Activated CD8-positive, alpha-beta memory T cell treated with anti-CD3 and anti-CD28 coated beads, Interleukin-2, amount 50 U/mL, for 1 hour (primary cell): ENCODE data around the gene ETF1.

ENCODE experiments used
- DNase-seq: peaks from one replicate; pipeline ENCODE4 v3.0.0-alpha.2; 2020; ENCODE audit errors: extremely low read depth

ETF1 gene

DNA sequence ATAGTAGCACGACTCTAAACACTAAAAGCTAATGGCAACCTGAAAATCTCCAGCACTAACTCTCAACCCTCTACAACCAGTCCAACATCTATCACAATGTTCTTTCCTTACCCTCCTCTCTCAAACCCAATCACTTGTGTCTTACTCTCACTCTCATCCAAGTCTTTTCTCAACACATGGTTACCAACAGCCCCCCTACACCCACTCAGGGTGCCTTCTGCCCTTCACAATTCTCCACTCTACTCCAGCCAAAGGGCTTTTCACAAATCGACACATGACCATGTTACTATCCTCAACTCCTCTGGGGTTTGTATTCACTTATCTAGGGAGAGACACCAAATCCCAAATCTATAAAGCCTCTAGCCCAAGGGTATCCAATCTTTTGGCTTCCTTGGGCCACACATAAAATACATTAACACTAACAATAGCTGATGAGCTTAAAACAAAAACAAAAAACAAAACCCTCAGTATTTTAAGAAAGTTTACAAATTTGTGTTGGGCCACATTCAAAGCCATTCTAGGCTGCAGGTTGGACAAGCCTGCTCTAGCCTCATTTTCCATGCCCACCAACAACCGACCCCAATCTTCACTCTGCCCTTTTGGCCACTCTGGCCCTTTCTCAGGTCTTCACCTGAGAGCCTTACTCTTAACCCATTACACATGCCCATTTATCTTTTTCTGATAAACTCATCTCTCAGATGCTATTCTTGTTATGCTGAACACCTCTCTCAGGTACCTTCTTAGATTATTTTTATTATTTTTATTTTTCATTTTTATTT, 20.5 kb upstream of the ETF1 start:
- no peak for DNase-seq

DNA sequence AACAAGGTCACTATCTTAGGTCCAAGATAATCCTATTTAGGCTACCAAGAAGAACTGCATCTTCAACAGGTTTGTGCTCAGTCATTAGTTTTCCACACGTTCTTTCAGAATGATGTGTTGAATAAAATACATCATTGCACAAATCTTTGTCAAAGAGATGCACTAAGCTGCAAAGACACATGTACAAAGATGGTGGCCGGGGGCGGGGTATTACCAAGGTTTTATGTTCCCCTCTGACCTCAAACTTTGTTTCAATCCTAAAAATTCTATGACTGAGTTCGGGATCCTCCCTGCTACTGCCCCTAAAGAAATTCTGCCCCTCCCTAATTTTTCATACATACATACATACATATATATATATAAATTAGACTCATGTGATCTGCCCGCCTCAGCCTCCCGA, 17.9 kb upstream of the ETF1 start:
- no peak for DNase-seq

DNA sequence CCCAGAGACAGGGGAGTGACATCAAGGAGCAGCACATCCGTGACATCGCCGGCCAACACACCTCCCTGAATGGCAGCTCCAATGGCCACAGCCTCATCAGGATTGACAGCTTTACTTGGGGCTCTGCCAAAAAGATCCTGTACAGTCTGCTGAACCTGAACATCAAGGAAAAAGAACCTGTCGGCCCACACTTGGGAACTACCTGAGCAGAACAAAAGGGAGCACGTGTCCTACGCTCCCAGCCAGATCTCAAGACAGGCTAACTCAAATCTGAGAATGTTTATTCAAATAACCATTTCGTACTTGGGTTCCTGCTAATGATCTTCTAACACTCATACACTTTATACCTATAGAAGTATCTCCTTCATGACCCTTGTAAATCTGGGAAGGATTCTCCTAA, 16.9 kb upstream of the ETF1 start:
- DNase-seq = no peak

DNA sequence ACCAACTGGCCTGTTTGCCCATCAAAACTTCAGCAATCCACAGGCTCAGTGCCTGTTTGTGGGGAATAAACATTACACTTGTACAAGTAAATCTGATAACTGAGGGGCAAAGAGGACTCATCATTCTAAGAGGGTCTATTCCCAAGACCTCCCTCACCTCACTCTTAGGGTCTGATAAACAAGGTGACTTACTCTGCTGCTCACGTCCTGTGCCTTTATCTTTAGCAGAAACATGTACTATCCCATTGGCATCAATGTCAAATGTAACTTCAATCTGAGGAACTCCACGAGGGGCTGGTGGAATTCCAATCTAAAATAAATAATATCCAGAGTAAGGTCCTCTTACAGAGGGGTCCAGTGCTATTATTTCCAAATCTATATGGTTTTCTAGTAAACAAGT, 14.6 kb upstream of the ETF1 start:
- no peak for DNase-seq

DNA sequence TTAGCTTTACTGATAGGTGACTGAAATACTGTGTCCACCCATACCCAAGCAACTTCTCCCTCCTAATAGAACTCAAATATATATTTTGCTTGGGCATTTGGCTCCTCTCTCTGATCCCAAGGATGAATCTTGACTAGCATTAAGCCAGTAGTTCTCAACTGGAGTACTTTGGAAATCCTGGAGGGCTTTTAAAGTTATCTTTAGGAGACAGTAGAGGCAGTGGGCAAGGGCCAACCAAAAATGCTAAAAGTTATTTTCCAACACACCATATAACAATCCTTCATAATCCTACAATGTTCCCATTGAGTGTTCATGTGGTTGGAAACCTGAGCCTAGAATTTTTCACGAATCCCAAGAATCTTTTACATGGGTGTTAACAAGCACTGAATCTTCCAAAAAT, 11.1 kb upstream of the ETF1 start:
- DNase-seq = no peak

DNA sequence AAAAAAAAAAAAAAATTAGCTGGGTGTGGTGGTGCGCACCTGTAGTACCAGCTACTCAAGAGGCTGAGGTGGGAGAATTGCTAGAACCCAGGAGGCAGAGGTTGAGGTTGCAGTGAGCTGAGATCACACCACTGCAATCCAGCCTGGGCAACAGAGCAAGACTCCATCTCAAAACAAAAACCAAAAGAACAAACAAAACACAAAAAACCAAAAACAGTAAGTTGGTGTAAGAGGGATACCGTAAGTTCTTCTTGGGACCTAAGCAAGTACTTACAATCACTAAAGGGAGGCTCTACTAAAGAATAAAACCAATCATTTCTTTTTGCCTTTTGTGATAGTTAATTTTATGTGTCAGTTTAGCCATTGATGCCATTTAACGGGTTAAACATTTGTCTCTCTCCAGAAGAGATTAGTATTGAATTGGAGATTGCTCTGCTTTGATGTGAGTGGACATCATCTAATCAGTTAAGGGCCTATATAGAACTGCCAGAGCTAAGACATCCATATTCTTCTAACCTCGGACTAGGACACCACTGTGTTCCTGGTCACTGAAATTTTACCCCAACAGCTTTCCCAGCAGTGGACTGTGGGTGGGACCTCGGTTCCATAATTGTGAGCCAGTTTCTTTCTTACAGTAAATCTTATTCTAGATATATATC, 10.5 kb upstream of the ETF1 start:
- no peak for DNase-seq

DNA sequence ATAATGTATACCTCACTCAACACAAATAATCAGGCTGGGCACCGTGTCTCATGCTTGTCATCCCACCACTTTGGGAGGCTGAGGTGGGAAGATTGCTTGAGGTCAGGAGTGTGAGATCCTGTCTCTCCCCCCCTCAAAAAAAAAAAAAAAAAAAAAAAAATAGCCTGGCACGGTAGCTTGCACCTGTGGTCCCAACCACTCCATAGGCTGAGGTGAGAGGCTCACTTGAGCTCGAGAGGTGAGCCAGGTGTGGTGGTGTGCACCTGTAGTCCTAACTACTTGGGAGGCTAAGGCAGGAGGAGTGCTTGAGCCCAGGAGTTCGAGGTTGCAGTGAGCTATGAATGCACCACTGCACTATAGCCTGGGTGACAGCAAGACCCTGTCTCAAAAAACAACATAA, 9.6 kb upstream of the ETF1 start:
- no peak for DNase-seq

DNA sequence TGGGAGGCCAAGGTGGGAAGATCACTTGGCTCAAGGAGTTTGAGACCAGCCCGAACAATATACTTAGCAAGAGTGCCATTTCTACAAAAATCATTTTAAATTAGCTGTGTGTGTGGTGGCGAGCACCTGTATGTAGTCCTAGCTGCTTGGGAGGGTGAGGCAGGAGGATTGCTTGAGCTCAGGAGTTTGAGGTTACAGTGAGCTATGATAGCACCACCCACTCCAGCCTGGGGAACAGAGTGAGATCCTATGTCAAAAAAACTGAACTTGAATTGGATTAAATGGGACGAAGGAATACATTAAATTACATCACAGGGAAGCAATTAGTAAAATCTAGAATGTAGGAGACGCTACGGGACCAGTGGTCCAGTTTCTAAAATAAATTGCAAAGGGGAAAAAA, 6.4 kb upstream of the ETF1 start:
- no peak for DNase-seq

DNA sequence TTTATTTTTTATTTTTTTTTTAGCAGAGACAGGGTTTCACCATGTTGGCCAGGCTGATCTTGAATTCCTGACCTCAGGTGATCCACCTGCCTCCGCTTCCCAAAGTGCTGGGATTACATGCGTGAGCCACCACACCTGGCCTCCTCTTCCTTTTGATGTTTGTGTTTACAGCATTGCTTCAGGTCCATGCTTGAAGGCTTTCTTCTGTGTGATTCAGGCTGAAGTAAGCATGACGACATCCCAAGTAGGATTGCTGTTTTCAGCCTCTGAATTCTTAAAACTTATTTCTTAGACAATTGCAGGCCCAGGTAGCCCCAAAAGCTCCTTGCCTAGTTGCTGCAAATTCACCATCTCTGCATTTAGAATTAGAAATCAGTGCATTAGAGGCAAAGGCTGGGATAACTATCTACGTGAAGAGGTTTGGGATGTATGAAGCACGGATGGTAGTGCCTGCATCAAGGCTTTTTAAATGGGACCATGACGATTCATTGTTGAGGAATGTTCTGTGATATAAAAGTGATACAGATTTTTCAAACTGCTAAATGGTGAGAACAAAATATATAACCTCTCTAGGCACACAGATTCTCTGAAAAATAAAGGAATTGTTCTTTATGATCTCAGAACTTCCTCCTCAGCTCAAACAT, 3.0 kb upstream of the ETF1 start:
- no peak for DNase-seq

DNA sequence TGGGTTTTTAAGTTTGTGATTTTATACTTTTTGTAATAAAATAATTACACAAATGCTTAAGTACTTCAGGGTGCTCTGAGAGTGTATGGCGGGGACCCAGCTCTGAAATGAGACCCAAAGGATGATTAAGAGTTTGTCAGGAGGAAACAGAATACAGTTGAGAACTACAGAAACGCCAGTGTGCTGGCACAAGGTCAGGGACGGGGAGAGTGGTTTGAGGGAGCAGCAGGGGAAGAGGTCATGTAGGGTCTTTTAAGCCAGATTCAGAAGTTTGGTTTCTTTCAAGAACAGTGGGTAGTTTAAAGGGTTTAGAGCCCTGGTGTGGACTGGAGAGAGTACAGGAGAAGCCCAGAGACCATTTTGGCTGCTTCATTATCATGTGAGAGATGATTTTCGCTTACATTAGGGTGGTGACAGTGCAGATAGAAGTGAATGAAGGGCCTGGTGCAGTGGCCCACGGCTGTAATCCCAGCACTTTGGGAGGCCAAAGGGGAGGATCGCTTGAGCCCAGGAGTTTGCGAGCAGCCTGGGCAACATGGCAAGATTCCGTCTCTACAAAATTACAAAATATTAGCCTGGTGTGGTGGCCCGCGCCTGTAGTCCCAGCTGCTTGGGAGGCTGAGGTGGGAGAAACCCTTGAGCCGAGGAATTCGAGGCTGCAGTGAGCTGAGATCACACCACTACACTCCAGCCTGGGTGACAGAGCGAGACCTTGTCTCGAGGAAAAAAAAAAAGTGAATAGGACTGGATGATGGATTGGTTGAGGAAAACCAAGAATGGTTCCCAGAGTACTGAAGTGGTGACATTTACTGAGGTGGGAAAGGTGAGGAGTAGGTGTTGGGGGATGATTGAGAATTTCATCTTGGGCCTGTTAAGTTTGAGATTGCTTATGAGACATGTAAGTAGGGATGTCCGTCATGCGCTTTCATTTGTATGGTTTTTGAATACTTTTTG, 1.4 kb upstream of the ETF1 start:
- DNase-seq = no peak

DNA sequence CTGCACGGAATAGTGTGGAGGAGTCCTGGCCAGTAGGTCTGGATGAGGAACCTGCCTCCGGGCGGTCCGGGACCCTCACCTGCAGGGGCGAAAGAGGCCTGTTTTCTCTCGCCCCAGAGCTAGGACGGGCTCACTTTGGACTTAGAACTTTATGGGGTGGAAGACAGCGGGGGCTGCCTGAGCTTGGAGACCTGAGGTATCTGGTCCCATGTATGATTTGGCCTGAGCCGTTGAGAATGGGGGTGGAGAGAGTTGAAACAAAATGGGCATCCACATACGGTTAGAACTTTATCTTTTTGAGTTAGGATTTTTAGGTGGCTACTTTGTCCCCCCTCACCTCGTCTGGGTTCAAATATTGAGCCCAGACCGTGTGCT, 681 bp upstream of the ETF1 start:
- peak; percentile 58 for DNase-seq

DNA sequence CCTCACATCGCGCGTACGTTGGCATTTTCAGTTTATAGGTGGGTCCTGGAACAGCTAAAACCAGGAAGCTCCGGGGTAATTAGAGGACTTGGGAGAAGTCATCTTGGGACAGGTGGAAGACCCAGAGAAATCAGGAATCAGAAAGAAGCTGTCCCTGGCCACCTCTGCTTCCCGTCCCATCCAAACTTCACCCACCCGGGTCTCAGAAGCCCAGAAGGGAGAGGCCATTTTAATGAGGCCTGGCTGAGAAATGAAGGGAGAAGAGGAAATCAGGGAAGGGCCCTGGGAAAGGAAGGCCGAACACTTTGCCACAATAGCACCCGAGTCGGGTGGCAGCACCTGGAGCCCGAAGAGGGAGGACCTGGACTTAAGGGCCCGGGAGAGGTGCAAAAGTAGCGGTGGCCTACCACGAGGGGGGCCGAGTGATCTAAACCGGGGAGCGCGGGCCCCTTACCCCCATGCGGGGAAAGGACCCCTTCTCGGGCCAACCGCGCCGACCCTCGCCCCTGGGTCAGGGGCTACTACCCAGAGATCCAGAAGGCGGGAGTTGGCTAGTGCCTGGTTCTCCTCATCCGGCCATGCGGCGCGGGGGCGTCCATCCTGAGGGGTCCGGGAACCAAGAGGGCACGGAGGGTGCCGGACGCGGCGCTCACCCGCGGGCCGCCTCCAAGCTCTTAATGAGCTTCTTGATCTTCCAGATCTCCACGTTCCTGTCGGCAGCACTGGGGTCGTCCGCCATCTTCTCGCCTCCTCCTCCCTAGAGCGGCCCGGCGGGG, 668 bp downstream of the ETF1 start:
- no peak for DNase-seq

DNA sequence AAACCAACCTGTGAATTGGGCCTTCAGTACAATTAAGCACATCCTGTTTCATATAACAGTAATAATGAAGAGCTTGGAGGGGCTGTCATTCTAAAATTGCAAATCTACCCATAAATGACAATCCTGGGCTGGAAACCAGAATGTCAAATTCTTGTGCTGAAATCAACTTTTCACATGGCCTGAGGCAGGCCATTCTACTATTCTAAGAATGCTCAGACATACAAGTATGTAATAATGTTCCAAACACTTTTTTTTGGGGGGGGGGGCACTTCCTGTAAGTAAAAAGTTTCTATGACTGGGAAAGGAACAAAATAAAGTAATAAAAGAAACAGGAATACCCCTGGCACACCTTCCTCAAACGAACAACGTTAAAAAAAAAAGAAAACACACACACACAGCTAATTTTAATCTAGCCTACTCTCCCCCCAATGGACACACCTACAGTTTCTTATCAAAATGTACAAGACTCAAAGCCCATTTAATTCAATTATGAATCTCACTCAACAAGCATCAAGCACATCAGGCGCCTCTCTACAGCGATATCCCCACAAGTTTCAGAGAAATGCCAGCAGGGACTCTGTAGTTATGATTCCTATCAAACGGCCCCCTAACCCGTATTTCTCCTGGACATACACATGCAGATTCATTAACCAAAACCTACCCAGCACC, 1.4 kb downstream of the ETF1 start:
- DNase-seq = no peak

DNA sequence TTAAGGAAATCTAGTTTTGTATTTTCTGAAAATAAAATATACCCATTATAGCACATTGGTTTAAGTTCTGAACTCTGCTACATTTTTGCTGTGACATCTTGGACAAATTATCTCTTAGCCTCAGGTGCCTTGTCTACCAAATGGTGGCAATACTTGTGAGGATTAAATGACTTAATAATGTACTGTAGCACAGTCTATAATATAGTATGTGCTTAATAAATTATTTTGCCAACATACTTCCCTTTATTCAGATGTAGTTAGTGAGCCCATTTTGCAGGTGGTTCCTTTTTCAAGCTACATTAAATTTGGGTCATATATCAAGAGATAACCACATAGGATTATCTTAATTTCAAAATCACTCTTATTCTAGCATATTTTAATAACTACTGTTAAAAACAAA, 3.2 kb downstream of the ETF1 start:
- no peak for DNase-seq

DNA sequence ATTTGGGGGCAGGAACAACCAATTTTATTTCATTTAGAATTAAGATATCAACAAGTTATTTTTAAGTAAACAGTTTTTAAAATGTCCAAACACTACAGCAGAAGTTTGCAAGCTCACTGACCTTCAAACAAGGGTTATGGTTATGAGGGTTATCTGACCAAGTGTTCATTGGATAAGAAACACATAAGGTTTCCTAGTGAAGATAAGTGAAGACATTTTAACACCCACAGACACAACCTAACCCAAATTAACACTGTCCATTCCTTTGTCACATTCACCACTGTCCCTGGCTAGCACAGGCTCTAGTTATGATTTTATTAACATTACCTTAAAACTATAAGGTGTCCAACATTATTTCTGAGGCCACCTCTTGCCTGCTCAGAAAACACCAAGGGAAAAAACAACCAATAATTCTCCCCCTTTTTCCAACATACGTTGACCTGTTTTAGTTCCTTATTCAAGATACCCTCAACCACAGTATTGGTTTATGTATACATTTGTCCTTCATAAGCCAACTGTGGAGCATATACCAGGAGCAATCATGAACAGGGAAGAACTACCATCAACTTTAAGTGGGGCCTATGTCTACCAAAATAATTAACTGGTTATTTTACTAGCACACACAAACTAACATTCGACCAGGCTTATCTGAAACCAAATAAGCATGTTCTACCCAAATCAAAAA, 4.0 kb downstream of the ETF1 start:
- no peak for DNase-seq

DNA sequence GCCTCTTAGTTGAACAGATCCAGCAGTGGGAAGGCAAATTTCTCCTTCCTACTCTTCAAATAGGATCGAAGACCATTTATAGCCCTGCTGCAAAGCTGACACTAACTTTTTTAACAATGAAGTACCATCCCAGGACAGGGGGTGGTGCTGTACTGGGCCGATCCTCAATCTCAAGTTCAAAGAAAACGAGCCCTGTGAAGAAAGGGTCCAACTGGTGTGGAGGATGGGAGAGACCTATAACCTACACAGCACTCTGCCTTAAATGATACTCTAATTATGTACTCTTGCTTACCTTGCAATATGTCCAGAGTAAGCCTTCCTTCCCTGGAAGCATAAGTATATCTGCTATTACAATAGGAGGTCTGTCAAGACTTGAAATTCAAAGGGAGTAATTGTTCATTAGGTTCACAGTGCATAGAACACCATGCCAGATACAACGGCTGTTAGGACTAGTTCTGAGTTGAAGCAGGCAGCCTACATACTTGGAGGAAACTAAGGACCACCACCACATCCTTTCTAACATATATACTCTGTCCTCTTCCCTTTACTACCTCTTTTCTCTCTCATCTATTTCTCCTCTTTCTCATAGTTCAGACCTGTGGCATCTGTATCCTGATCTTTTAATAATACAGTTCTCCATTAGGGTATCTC, 6.2 kb downstream of the ETF1 start:
- no peak for DNase-seq

DNA sequence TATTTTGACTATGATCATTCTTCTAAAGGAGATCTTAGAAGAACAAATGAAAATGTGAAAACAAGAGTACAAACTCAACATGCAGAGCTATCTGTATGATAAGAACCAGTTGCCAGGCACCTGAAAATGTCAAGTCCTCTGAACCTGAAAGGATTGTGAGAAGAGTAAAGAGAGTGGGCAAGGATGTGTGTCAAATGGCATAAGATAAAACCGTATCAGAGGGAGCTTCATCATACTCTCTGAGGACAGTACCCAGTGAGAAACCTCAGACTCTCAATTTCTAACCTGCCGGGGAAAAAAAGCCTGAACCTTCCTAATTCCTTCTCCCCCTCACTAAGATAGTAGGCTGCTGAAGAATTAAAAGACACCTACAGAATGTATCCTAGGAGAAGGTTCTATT, 6.8 kb downstream of the ETF1 start:
- no peak for DNase-seq

DNA sequence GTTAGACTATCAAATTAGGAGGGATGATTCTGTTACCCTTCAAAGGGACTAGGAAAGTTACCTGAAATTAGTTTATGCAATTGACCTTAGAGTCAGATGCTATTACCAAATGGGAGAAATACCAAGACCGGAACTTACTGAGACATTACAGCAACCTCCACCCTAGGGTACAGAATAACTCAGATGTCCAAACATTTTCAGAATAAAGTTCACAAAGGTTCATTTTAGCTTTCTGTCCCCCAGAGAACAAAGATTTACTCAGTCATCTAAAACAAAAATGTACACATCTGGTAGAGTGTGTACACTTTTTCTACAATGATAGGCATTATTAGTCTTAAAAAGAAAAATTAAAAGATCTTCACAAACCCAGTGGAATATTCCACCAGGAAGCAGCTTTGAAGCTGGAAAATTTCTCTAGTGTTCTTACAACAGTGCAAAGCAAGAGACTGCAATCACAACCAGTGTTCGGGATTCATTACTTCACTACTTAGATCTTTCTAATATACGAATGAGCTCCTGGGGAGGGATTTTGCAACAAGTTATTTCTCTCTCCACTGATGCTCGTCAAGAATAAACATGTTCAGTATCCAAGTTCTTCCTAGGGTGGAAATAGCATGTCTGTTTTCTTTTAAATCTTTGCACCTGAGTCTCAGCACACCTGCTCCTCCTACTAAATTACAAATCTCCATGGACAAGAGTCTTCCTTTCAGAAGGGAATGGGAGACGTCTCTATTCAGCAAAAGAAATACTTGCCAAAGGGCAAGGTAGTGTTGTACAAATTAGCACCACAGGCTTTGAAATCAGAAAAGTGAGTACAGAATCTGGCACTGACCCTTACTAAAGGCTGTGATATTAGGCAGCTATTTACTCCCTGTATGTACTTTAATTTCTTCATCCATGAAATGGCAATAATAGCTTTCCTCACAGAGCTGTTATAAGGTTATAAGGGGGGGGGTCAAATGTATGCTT, 8.8 kb downstream of the ETF1 start:
- no peak for DNase-seq

DNA sequence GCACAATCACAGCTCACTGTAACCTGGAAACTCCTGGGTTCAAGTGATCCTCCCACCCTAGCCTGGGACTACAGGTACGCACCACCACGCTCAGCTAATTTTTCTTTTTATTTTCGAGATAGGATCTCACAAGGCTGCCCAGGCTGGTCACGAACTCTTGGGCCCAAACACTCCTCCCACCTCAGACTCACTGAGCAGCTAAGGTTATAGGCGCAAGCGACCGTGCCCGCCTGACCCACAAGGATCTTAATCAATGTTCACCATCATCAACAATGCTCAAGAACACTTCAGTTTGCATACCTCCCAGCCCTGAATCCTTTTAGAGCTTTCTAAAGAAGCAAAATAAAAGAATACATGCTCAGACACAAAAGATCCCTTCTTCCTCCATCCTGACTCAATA, 13.2 kb downstream of the ETF1 start:
- no peak for DNase-seq
